HepG2 (cell line): ENCODE results near the gene B3GNT7. TPM values are rescaled to one million over a fixed set of nuclear protein-coding genes. Genes with fewer than 3 reads are reported as not detected.
A peak's percentile ranks its signal among the peaks of the same experiment; 100 is the strongest.

ENCODE experiments used
- GRHL1 ChIP-seq: sonication (generic); formaldehyde crosslinking; conservative IDR thresholded peaks from 2 replicates; pipeline ENCODE4 v1.8.0; 2022; ENCODE audit warnings: missing genetic modification reagents
- HNF4A ChIP-seq: sonication (generic); formaldehyde crosslinking; IDR thresholded peaks from 2 replicates; pipeline ENCODE4 v1.4.0; 2020; ENCODE audit warnings: missing genetic modification reagents
- KLF15 ChIP-seq: sonication (generic); formaldehyde crosslinking; IDR thresholded peaks from 2 replicates; pipeline ENCODE4 v1.8.1; 2023; ENCODE audit warnings: borderline replicate concordance, mild to moderate bottlenecking, inconsistent platforms, missing genetic modification reagents, mixed read lengths
- MAX ChIP-seq: IDR thresholded peaks from 2 replicates; pipeline ENCODE4 v1.6.1; 2012; ENCODE audit warnings: inconsistent platforms
- MLLT10 ChIP-seq: sonication (generic); formaldehyde crosslinking; IDR thresholded peaks from 2 replicates; pipeline ENCODE4 v1.4.0; 2020; ENCODE audit warnings: missing genetic modification reagents
- MTF2 ChIP-seq: sonication (generic); formaldehyde crosslinking; IDR thresholded peaks from 2 replicates; pipeline ENCODE4 v1.5.0; 2020; ENCODE audit warnings: missing genetic modification reagents, borderline replicate concordance
- NFIC ChIP-seq: IDR thresholded peaks from 2 replicates; pipeline ENCODE4 v1.6.1; 2012; ENCODE audit warnings: mild to moderate bottlenecking, low read length, inconsistent platforms
- SP5 ChIP-seq: IDR thresholded peaks from 2 replicates; pipeline ENCODE4 v1.6.1; 2016; ENCODE audit warnings: low read depth, borderline replicate concordance
- SRSF4 ChIP-seq: fragments of 200-400 bp; formaldehyde crosslinking; IDR thresholded peaks from one replicate; pipeline ENCODE4 v1.6.1; 2018; ENCODE audit warnings: mild to moderate bottlenecking, low read depth, low read length, moderate library complexity; ENCODE audit not compliant: poor library complexity, severe bottlenecking
- SRSF9 ChIP-seq: fragments of 200-400 bp; formaldehyde crosslinking; IDR thresholded peaks from 2 replicates; pipeline ENCODE4 v1.6.1; 2018; ENCODE audit warnings: borderline replicate concordance, mild to moderate bottlenecking, low read depth, low read length; ENCODE audit not compliant: insufficient read depth, poor library complexity, severe bottlenecking
- SUZ12 ChIP-seq: fragments of 150-350 bp; IDR thresholded peaks from 2 replicates; pipeline ENCODE4 v1.6.1; 2014; ENCODE audit warnings: low read depth, low read length
- TBP ChIP-seq: sonication (generic); formaldehyde crosslinking; IDR thresholded peaks from 2 replicates; pipeline ENCODE4 v1.5.0; 2020; ENCODE audit warnings: missing genetic modification reagents
- ZBTB25 ChIP-seq: IDR thresholded peaks from 2 replicates; pipeline ENCODE4 v1.6.1; 2018; ENCODE audit warnings: missing genetic modification reagents
- ZNF180 ChIP-seq: sonication (generic); formaldehyde crosslinking; IDR thresholded peaks from 2 replicates; pipeline ENCODE4 v1.4.0; 2020; ENCODE audit warnings: low read depth, missing genetic modification reagents, borderline replicate concordance
- ZNF251 ChIP-seq: sonication (generic); formaldehyde crosslinking; IDR thresholded peaks from 2 replicates; pipeline ENCODE4 v1.9.0; 2021; ENCODE audit warnings: mild to moderate bottlenecking, missing genetic modification reagents
- ZNF253 ChIP-seq: sonication (generic); formaldehyde crosslinking; IDR thresholded peaks from 2 replicates; pipeline ENCODE4 v1.8.0; 2022; ENCODE audit warnings: mild to moderate bottlenecking, missing genetic modification reagents, borderline replicate concordance
- ZNF446 ChIP-seq: sonication (generic); formaldehyde crosslinking; IDR thresholded peaks from 2 replicates; pipeline ENCODE4 v1.5.0; 2020; ENCODE audit warnings: mild to moderate bottlenecking, missing genetic modification reagents
- ZNF564 ChIP-seq: sonication (generic); formaldehyde crosslinking; IDR thresholded peaks from 2 replicates; pipeline ENCODE4 v1.8.1; 2023; ENCODE audit warnings: mild to moderate bottlenecking, missing genetic modification reagents
- ZNF691 ChIP-seq: sonication (generic); formaldehyde crosslinking; IDR thresholded peaks from 2 replicates; pipeline ENCODE4 v1.4.0; 2020; ENCODE audit warnings: missing genetic modification reagents, low read depth, mild to moderate bottlenecking, borderline replicate concordance
- ZNF766 ChIP-seq: sonication (generic); formaldehyde crosslinking; IDR thresholded peaks from 2 replicates; pipeline ENCODE4 v1.5.0; 2020; ENCODE audit warnings: missing genetic modification reagents, borderline replicate concordance
- ZSCAN30 ChIP-seq: sonication (generic); formaldehyde crosslinking; IDR thresholded peaks from 2 replicates; pipeline ENCODE4 v1.5.0; 2020; ENCODE audit warnings: mild to moderate bottlenecking, missing genetic modification reagents
- polyA plus RNA-seq, 8 experiments: library from polyadenylated mRNA; depleted of rRNA in 3 of 8; stranded (reverse) in 7 of 8; unstranded in 1 of 8; fragments of >200 nt; fragmentation: Illumina TruSeq in 4 of 8; extraction: Trizol in 4 of 8; gene quantifications; 2 replicates each; pipeline versions ENCODE4 v1.2.1 to v1.2.3, GENCODE V29; 2011 to 2016; ENCODE audit warnings: low read depth in 4 of 8, missing spikeins in 1 of 8, mixed read lengths in 1 of 8; ENCODE audit not compliant: insufficient read depth in 1 of 8
- total RNA-seq, 5 experiments: library from RNA; depleted of rRNA; stranded (reverse); fragments of >200 nt; fragmentation: Illumina TruSeq; extraction: Trizol; gene quantifications; 2 replicates each; pipeline ENCODE4 v1.2.3, GENCODE V29; 2016; ENCODE audit warnings: low read depth in 1 of 5
- TF ChIP-seq, protein P1 (sequence below): sonication (generic); formaldehyde crosslinking; IDR thresholded peaks from 2 replicates; pipeline ENCODE4 v1.5.0; 2020; ENCODE audit warnings: missing genetic modification reagents, mild to moderate bottlenecking, borderline replicate concordance
- TF ChIP-seq, protein P2 (sequence below): sonication (generic); formaldehyde crosslinking; IDR thresholded peaks from 2 replicates; pipeline ENCODE4 v1.4.0; 2020; ENCODE audit warnings: missing genetic modification reagents

The B3GNT7 gene
- total and polyA plus RNA-seq, 2 of the 13 experiments (the other 11 are each of a cell fraction or from before 2014, with no cell fraction given), result 0.04 to 0.24 TPM

DNA sequence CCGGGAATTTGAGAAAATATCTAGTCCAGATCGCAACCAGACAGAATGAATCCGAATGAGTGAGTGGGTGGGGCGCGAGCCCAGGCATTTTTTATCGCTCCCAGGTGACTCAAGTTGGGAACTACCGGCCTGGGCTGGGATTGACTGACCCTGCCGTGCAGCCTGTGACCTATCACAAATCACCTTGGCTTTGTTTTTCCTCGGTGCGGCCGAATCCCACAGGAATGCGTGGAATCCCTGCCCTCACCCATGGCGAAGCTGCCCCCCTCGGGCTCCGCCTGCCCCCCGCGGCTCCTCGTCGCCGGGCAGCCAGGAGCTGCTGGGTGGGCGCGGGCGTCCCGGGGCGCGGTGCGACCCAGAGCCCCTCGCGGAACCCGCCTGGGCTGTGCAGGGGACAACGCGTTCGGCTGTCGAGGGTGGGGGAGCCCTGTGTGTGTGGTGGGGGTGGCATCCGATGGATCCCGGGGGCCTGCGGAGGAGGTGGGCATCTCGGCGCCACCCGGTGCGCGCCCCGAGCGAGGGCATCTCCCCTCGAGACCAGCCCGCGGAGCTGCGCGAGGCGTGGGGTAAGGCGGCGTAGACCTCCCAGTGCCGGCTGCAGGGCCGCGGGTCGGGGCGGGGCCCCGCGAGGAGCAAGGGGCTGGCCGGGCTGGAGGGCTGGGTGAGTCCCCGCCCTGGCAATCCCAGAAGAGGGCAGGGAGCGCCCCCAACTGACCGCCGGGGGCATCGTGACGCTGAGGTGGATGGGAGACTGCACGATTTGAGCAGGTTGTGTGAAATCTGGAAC, 16.5 kb downstream of the B3GNT7 start (continued):
- TF ChIP-seq HNF4A (CRISPR knock-in tag) (0 out of 2 replicates have a peak, but pooled peaks have one; percentile 8), SRSF4 (no peak), ZNF766 (0 out of 2 replicates have a peak, but pooled peaks have one; percentile 15), MTF2 (CRISPR knock-in tag) (no peak), ZBTB25 (CRISPR knock-in tag) (0 out of 2 replicates have a peak, but pooled peaks have one; percentile 51), KLF15 (CRISPR knock-in tag) (no peak), ZNF564 (no peak), ZNF251 (CRISPR knock-in tag) (no peak), SP5 (peak; percentile 27; the same call in 1 of the 2 replicates), SUZ12 (no peak), MAX (no peak), ZSCAN30 (no peak), ZNF180 (0 out of 2 replicates have a peak, but pooled peaks have one; percentile 51), ZNF691 (CRISPR knock-in tag) (peak; percentile 91; the same call in 1 of the 2 replicates), GRHL1 (CRISPR knock-in tag) (no peak), TBP (no peak), SRSF9 (no peak), ZNF253 (peak; percentile 83; the same call in 1 of the 2 replicates), ZNF446 (CRISPR knock-in tag) (no peak), MLLT10 (no peak), NFIC (no peak)
- TF ChIP-seq, protein P1, sequence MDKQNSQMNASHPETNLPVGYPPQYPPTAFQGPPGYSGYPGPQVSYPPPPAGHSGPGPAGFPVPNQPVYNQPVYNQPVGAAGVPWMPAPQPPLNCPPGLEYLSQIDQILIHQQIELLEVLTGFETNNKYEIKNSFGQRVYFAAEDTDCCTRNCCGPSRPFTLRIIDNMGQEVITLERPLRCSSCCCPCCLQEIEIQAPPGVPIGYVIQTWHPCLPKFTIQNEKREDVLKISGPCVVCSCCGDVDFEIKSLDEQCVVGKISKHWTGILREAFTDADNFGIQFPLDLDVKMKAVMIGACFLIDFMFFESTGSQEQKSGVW (CRISPR knock-in tag), result no peak
- TF ChIP-seq, protein P2, sequence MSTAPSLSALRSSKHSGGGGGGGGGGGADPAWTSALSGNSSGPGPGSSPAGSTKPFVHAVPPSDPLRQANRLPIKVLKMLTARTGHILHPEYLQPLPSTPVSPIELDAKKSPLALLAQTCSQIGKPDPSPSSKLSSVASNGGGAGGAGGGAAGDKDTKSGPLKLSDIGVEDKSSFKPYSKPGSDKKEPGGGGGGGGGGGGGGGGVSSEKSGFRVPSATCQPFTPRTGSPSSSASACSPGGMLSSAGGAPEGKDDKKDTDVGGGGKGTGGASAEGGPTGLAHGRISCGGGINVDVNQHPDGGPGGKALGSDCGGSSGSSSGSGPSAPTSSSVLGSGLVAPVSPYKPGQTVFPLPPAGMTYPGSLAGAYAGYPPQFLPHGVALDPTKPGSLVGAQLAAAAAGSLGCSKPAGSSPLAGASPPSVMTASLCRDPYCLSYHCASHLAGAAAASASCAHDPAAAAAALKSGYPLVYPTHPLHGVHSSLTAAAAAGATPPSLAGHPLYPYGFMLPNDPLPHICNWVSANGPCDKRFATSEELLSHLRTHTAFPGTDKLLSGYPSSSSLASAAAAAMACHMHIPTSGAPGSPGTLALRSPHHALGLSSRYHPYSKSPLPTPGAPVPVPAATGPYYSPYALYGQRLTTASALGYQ (CRISPR knock-in tag), result peak; percentile 9; the same call in 1 of the 2 replicates
